ENCODE data around the gene YIPF2.

YIPF2 gene

DNA sequence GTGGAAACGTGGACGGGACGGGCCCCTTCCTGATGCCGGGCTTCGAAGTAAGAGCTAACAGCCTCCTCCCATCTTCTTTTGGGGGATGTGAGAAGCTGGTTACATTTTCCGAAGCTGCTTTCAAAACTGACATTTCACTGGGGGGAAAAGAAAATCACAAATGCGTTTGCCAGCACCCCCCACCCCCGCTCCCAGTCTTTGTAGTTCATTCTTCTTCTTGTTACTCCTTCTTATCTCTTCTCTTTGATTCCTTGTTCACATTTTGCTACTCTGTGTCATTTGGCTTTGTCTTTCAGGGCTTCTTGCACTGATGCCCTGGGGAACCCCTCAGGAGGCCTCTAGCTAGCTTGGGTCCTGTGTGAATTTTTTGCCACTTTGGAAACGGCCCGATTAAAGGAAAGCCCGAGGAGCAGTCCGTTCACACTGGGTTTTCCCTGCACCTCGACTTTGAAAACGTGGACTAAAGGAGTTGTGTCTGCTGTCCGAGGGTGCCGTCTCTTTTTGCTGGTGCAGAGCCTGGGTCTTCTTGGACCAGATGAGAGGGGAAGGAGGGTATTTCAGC, 55.8 kb downstream of the YIPF2 start:
- no peak for DNase-seq
